ENCODE measurements around the gene RAB2B.
A peak's percentile ranks its signal among the peaks of the same experiment; 100 is the strongest.

RAB2B gene
- long read RNA-seq, partial matches to known transcripts: 0 of 2 reads
- long read RNA-seq, other reads (novel, unspliced or antisense): 2 of 2 reads

DNA sequence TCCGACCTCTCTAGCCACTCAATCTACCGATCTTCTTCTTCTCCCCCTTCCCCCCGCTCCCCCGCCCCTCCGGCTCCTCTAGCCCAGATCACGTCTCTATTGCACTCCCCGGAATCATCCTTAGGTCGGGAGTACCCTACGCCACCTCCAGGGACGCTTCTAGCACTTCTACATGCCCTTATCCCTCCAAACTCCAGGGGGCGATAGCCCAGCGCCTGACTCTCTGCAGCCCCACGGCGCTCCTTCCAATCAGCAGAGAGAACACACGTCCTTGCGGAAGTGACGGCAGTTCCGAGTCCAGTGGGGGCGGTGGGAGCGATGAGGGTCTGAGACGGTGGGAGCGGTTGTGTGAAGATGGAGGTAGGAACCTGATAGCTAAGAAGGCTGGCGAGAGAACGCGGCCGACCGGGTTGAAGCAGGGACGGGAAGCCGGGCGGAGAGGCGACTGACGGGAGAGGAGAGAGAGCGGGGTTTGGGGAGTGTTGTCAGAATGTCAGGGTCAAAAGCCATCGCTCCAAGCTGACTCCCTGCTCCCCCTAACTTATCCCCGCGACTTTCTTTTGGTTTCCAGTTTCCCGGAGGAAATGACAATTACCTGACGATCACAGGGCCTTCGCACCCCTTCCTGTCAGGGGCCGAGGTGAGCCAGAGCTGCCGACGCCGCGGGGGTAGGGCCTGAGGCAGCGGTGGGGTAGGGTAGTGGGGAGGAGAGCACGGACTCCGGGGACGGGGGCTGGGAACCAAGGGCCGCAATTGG is at the start of gene RAB2B, which contains the start of gene TOX4:
Gene RAB2B, minus strand, starts transcription at position 35 of the 757 bp plus-strand sequence. CDS start 87 bp downstream, outside the sequence.
Gene TOX4, plus strand, starts transcription at position 271 of the 757 bp plus-strand sequence. Its CDS starts 84 bp downstream, at position 355.
- Histone ChIP-seq H3K4me3 (replicated peaks; ENCODE audit: insufficient read depth, low read length) (peak within 1 kb of the TSS; percentile 96), H3K27ac (replicated peaks) (peak within 1 kb of the TSS; percentile 78), H3K27me3 (ENCODE audit: insufficient read depth, poor library complexity, severe bottlenecking) (no peaks in the 10 kb centered on the region)
- peak; percentile 95 to 98 for DNase-seq (ENCODE audit: low read depth in 1 of 2, low spot score in 1 of 2)
- TF ChIP-seq SPI1 (IDR thresholded peaks at IDR 0.05; ENCODE audit: borderline replicate concordance, low read depth) (peak; percentile 73; the same call in 1 of the 2 replicates), POLR2AphosphoS5 (IDR thresholded peaks at IDR 0.05; ENCODE audit: low read depth) (peak; percentile 67; the same call in 1 of the 2 replicates), GABPA (IDR thresholded peaks at IDR 0.05; ENCODE audit: low read depth) (peak; percentile 77)
- TF ChIP-seq, protein P1, sequence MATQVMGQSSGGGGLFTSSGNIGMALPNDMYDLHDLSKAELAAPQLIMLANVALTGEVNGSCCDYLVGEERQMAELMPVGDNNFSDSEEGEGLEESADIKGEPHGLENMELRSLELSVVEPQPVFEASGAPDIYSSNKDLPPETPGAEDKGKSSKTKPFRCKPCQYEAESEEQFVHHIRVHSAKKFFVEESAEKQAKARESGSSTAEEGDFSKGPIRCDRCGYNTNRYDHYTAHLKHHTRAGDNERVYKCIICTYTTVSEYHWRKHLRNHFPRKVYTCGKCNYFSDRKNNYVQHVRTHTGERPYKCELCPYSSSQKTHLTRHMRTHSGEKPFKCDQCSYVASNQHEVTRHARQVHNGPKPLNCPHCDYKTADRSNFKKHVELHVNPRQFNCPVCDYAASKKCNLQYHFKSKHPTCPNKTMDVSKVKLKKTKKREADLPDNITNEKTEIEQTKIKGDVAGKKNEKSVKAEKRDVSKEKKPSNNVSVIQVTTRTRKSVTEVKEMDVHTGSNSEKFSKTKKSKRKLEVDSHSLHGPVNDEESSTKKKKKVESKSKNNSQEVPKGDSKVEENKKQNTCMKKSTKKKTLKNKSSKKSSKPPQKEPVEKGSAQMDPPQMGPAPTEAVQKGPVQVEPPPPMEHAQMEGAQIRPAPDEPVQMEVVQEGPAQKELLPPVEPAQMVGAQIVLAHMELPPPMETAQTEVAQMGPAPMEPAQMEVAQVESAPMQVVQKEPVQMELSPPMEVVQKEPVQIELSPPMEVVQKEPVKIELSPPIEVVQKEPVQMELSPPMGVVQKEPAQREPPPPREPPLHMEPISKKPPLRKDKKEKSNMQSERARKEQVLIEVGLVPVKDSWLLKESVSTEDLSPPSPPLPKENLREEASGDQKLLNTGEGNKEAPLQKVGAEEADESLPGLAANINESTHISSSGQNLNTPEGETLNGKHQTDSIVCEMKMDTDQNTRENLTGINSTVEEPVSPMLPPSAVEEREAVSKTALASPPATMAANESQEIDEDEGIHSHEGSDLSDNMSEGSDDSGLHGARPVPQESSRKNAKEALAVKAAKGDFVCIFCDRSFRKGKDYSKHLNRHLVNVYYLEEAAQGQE (IDR thresholded peaks at IDR 0.05; ENCODE audit: insufficient replicate concordance, low read depth): no peak
- TF ChIP-seq, protein P2, sequence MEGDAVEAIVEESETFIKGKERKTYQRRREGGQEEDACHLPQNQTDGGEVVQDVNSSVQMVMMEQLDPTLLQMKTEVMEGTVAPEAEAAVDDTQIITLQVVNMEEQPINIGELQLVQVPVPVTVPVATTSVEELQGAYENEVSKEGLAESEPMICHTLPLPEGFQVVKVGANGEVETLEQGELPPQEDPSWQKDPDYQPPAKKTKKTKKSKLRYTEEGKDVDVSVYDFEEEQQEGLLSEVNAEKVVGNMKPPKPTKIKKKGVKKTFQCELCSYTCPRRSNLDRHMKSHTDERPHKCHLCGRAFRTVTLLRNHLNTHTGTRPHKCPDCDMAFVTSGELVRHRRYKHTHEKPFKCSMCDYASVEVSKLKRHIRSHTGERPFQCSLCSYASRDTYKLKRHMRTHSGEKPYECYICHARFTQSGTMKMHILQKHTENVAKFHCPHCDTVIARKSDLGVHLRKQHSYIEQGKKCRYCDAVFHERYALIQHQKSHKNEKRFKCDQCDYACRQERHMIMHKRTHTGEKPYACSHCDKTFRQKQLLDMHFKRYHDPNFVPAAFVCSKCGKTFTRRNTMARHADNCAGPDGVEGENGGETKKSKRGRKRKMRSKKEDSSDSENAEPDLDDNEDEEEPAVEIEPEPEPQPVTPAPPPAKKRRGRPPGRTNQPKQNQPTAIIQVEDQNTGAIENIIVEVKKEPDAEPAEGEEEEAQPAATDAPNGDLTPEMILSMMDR (IDR thresholded peaks at IDR 0.05; ENCODE audit: insufficient read depth, low read length): peak; percentile 91

DNA sequence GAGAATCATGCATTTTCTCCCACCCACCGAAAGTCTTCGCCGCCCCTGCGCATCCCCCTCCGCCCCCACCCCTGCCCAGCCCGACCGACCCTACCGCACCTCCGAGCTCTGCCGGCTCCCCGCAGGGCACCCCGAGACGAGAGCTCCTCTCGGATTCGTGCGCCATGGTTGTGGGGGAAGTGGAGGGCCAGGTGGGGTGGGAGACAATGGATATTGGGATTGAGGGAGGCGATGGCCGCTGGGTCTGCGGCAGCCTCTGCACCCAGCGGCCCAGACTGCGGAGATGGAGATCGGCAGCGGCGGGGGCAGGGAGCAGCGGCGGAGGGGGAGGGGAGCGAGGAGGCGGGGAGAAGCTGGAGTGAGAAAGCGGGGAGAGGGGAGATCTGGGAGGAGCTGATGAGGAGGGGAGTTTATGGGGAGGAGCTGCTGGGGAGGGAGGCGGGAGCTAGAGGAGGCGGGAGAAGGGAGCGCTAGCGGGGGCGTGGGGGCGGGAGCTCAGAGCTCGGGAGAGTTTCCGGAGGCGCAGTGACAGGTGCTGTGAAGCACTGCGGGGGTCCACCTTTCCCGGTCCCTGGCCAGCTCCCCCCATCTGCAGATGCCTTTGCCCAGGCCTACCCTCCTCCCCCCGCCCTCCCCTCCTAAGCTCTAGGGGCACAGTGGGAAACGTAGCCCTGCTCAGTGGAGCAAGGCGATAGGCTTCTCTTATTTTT is 49.4 kb upstream of the RAB2B start, which contains the start of gene SALL2:
Gene SALL2, minus strand, starts transcription at position 385 of the 710 bp plus-strand sequence. Its CDS starts 219 bp downstream, at position 166.
- peak in 1 of 2 experiments; percentile 43 for DNase-seq (ENCODE audit: low read depth in 1 of 2, low spot score in 1 of 2)

More for the DNA sequence above, 49.4 kb upstream of the RAB2B start, which contains the start of gene SALL2:
- no peak for TF ChIP-seq SPI1 (IDR thresholded peaks at IDR 0.05; ENCODE audit: borderline replicate concordance, low read depth)
- TF ChIP-seq, protein P2 (IDR thresholded peaks at IDR 0.05; ENCODE audit: insufficient read depth, low read length): no peak
- TF ChIP-seq, protein P1 (IDR thresholded peaks at IDR 0.05; ENCODE audit: insufficient replicate concordance, low read depth): no peak
- TF ChIP-seq POLR2AphosphoS5 (IDR thresholded peaks at IDR 0.05; ENCODE audit: low read depth): no peak
- no peak for TF ChIP-seq GABPA (IDR thresholded peaks at IDR 0.05; ENCODE audit: low read depth)
- H3K27ac ChIP-seq (replicated peaks): no peak within 1 kb of the TSS
- H3K27me3 ChIP-seq (ENCODE audit: insufficient read depth, poor library complexity, severe bottlenecking): peaks cover 15% of the 10 kb centered on the region
- peak within 1 kb of the TSS; percentile 52 for H3K4me3 ChIP-seq (replicated peaks; ENCODE audit: insufficient read depth, low read length)

Data from HL-60 (cell line).